ENCODE data around the gene KCNIP3.

DNA sequence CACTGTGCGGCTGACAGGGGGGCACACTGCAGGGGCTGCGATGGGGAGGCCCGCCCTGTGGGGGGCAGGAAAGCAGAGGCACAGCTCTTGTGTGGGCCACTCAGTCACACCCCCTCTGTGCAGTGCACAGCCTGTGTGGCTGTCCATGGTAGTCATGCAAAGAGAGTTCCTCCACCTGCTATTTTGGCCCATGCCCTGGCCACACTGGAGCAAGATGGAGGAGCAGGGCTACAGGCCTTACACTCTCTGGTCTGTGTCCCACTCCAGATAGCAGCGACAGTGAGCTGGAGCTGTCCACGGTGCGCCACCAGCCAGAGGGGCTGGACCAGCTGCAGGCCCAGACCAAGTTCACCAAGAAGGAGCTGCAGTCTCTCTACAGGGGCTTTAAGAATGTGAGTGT, 76.9 kb downstream of the KCNIP3 start:
- TF ChIP-seq, protein P1, sequence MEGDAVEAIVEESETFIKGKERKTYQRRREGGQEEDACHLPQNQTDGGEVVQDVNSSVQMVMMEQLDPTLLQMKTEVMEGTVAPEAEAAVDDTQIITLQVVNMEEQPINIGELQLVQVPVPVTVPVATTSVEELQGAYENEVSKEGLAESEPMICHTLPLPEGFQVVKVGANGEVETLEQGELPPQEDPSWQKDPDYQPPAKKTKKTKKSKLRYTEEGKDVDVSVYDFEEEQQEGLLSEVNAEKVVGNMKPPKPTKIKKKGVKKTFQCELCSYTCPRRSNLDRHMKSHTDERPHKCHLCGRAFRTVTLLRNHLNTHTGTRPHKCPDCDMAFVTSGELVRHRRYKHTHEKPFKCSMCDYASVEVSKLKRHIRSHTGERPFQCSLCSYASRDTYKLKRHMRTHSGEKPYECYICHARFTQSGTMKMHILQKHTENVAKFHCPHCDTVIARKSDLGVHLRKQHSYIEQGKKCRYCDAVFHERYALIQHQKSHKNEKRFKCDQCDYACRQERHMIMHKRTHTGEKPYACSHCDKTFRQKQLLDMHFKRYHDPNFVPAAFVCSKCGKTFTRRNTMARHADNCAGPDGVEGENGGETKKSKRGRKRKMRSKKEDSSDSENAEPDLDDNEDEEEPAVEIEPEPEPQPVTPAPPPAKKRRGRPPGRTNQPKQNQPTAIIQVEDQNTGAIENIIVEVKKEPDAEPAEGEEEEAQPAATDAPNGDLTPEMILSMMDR (IDR thresholded peaks at IDR 0.05): no peak
- no peak for TF ChIP-seq EZH2 (IDR thresholded peaks at IDR 0.05; ENCODE audit: borderline replicate concordance, insufficient read depth, low read depth, low read length, poor library complexity, severe bottlenecking)

Measured in B cell (primary cell).